Cardiac fibroblast (primary cell): ENCODE results near the gene CRACR2A.

ENCODE experiments used
- DNase-seq, 2 donors: peaks; one replicate each; pipeline versions ENCODE4 v3.0.0 to v3.0.0-alpha.2; 2010; ENCODE audit warnings: low read depth in 2 of 2
- H3K4me3 ChIP-seq, 2 donors: replicated peaks in 1 of 2; 1 replicate in 1 of 2; 2 replicates in 1 of 2; pipeline ENCODE4 v1.5.1; 2011; ENCODE audit warnings: low read depth in 2 of 2, low read length in 2 of 2, mild to moderate bottlenecking in 2 of 2, moderate library complexity in 1 of 2
- CTCF ChIP-seq: IDR thresholded peaks from one replicate; pipeline ENCODE4 v1.5.1; 2011; ENCODE audit warnings: low read depth, mild to moderate bottlenecking, low read length, inconsistent platforms

The CRACR2A gene

GRCh38 chr12:3753544-3754284 lies 805 bp upstream of the CRACR2A start:
- peak overlapping the region in 1 of 2 donors; percentile 65 for H3K4me3 ChIP-seq
- no peak for TF ChIP-seq CTCF
- peak; percentile 49 to 50 for DNase-seq

- no peak for TF ChIP-seq CTCF
- peak overlapping the region; percentile 42 to 65 for H3K4me3 ChIP-seq
- DNase-seq = peak; percentile 60 to 80
Measured at GRCh38 chr12:3752096-3752709, 706 bp downstream of the CRACR2A start.

GRCh38 chr12:3751151-3752095 lies 1.5 kb downstream of the CRACR2A start:
- no peak for DNase-seq
- TF ChIP-seq CTCF = no peak
- peak overlapping the region in 1 of 2 donors; percentile 65 for H3K4me3 ChIP-seq

- TF ChIP-seq CTCF = no peak
- DNase-seq = no peak
- no peak overlapping the region for H3K4me3 ChIP-seq
Measured at GRCh38 chr12:3750616-3751015, 2.3 kb downstream of the CRACR2A start.

GRCh38 chr12:3748620-3749019 lies 4.3 kb downstream of the CRACR2A start:
- H3K4me3 ChIP-seq = no peak overlapping the region
- no peak for TF ChIP-seq CTCF

GRCh38 chr12:3747976-3748619 lies 4.8 kb downstream of the CRACR2A start:
- H3K4me3 ChIP-seq = no peak overlapping the region
- DNase-seq = no peak
- TF ChIP-seq CTCF = no peak

More at GRCh38 chr12:3748620-3749019, 4.3 kb downstream of the CRACR2A start:
- DNase-seq = no peak
